Neutrophil (primary cell): ENCODE data around the gene NPAS3.

Source experiments
- H3K27ac ChIP-seq: fragments of 200-600 bp; sonication (generic); 2 replicates; pipeline ENCODE4 v1.5.1; 2016; ENCODE audit warnings: mild to moderate bottlenecking, moderate library complexity
- H3K27me3 ChIP-seq: fragments of 200-600 bp; sonication (generic); 2 replicates; pipeline ENCODE4 v1.6.0; 2016; ENCODE audit warnings: mild to moderate bottlenecking
- H3K36me3 ChIP-seq: fragments of 200-600 bp; sonication (generic); 2 replicates; pipeline ENCODE4 v1.5.1; 2017
- H3K4me1 ChIP-seq, 2 experiments: fragments of 200-600 bp in 1 of 2; sonication (generic) in 1 of 2; 1 replicate in 1 of 2; 2 replicates in 1 of 2; pipeline versions ENCODE4 v1.5.1 to v1.6.1; 2013 to 2016; ENCODE audit warnings: low read depth in 1 of 2, low read length in 1 of 2, mild to moderate bottlenecking in 1 of 2, moderate library complexity in 1 of 2; ENCODE audit not compliant: control insufficient read depth in 1 of 2, insufficient read depth in 1 of 2
- H3K4me3 ChIP-seq, 2 experiments: fragments of 200-600 bp in 1 of 2; sonication (generic) in 1 of 2; 1 replicate in 1 of 2; 2 replicates in 1 of 2; pipeline ENCODE4 v1.5.1; 2013 to 2016; ENCODE audit warnings: low read depth in 1 of 2, low read length in 1 of 2, mild to moderate bottlenecking in 1 of 2, moderate library complexity in 1 of 2
- H3K9me3 ChIP-seq: fragments of 200-600 bp; sonication (generic); 2 replicates; pipeline ENCODE4 v1.5.1; 2016
- TF ChIP-seq, protein P1 (sequence below): fragments of 200-600 bp; sonication (generic); IDR thresholded peaks from 2 replicates; pipeline ENCODE4 v1.5.1; 2016; ENCODE audit warnings: antibody characterized with exemption

NPAS3 gene

DNA sequence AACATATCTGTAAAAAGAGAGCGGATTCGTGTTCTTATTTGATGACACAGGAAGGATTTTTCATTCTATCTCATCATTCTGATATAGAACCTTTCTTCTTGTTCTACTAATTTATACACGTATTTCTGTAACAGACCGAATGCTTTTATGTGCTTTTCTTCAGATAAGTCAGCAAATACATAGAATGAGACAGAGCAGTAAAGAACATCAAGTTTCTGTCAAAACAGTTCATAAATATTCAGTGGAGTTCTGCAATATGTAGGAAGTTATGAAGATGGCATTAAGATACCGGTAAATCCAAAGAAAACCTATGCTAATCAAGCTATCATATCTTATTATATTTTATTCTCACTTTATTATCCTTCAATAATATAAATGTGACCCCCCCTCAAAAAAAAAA lies 731.6 kb downstream of the NPAS3 start:
- Histone ChIP-seq H3K27ac (no peak overlapping the region), H3K27me3 (no peaks in the 10 kb centered on the region), H3K9me3 (no peaks in the 10 kb centered on the region), H3K4me3 (no peak overlapping the region), H3K36me3 (no peaks in the 10 kb centered on the region), H3K4me1 (no peaks in the 10 kb centered on the region)
- TF ChIP-seq, protein P1, sequence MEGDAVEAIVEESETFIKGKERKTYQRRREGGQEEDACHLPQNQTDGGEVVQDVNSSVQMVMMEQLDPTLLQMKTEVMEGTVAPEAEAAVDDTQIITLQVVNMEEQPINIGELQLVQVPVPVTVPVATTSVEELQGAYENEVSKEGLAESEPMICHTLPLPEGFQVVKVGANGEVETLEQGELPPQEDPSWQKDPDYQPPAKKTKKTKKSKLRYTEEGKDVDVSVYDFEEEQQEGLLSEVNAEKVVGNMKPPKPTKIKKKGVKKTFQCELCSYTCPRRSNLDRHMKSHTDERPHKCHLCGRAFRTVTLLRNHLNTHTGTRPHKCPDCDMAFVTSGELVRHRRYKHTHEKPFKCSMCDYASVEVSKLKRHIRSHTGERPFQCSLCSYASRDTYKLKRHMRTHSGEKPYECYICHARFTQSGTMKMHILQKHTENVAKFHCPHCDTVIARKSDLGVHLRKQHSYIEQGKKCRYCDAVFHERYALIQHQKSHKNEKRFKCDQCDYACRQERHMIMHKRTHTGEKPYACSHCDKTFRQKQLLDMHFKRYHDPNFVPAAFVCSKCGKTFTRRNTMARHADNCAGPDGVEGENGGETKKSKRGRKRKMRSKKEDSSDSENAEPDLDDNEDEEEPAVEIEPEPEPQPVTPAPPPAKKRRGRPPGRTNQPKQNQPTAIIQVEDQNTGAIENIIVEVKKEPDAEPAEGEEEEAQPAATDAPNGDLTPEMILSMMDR, result no peak

DNA sequence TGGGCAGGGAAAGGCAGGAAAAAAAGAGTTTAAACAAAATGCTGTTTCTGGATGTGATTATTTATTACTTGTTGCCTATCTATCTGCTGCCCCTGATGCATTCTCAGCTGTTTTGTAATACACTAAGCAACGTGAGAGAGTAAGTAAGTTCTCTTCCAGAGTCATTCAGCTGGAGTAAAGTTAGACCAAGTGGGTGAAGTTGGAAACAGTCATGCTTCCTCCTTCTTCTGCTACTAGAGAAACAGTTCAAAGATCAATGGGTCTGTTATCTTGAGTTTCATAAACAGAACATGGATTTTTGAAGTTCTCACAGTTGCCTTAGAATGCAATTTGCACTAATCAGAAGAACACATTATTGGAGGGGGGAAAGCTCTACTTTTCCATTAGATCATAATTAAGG lies 732.9 kb downstream of the NPAS3 start:
- Histone ChIP-seq H3K4me3 (no peak overlapping the region), H3K36me3 (no peaks in the 10 kb centered on the region), H3K9me3 (no peaks in the 10 kb centered on the region), H3K27ac (no peak overlapping the region), H3K27me3 (no peaks in the 10 kb centered on the region), H3K4me1 (no peaks in the 10 kb centered on the region)
- TF ChIP-seq, protein P1, result no peak

DNA sequence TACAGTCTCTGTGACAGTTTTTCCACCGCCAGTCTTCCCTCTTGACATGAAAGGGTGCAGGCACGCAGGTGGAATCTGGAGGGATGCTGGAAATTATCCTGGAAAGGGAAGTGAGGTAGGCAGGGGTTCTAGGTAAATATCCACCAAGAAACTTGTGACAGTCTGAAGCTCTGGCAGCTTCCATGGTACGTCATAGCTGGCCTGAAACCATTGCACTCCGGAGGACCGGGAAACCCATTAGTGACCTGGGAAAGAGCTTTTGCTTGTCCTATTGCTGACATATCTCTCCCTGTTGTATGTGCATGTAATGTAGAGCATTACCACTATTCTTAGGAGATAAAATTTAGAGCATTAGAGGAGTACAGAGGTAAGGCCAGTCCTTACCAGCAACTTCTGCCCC lies 736.2 kb downstream of the NPAS3 start:
- no peaks in the 10 kb centered on the region for H3K9me3 ChIP-seq
- no peaks in the 10 kb centered on the region for H3K4me1 ChIP-seq
- H3K36me3 ChIP-seq, result no peaks in the 10 kb centered on the region
- no peaks in the 10 kb centered on the region for H3K27me3 ChIP-seq
- TF ChIP-seq, protein P1, result no peak
- no peak overlapping the region for H3K4me3 ChIP-seq
- no peak overlapping the region for H3K27ac ChIP-seq

DNA sequence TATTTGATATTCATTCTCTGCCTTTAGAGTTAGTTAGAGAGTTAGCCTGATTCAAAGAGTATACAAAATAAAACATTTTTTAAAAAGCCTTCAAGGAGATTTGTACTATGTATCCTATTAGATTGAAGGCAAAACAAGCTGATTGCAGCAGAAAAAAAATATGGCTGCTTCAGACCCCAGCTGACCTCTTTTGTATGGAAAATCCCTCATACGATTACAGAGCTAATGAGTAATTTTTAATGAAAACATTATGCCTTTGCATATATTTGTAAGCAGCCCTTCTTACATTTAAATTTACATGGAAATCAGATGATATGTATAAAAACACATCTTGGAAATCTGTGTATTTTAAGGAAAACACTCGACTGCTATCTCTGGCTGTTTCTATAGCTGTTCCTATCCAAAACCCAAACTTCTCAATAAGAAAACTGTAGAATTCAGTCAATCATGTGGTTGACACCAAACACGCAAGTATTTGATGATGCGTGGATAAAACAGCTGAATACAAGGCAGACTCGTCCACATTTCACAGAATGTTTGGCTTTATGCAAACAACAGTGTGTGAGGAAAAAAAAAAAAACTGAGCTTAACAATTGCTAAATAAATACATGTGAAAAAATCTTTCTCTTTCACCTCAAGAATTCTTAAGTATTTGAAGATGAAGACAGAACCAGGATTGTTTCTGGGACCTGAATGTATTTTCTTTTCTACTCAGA lies 736.9 kb downstream of the NPAS3 start:
- H3K27ac ChIP-seq, result no peak overlapping the region
- TF ChIP-seq, protein P1, result no peak
- no peaks in the 10 kb centered on the region for H3K9me3 ChIP-seq
- no peaks in the 10 kb centered on the region for H3K27me3 ChIP-seq
- no peaks in the 10 kb centered on the region for H3K36me3 ChIP-seq
- H3K4me3 ChIP-seq, result no peak overlapping the region
- H3K4me1 ChIP-seq, result no peaks in the 10 kb centered on the region

- Histone ChIP-seq H3K4me3 (no peak overlapping the region), H3K27ac (no peak overlapping the region), H3K27me3 (no peaks in the 10 kb centered on the region), H3K9me3 (no peaks in the 10 kb centered on the region), H3K4me1 (no peaks in the 10 kb centered on the region), H3K36me3 (no peaks in the 10 kb centered on the region)
- TF ChIP-seq, protein P1, result no peak
Observed at GRCh38 chr14:33676135-33676566, 737.5 kb downstream of the NPAS3 start.
